ENCODE measurements around the gene PRSS33. TPM values are rescaled to one million over a fixed set of nuclear protein-coding genes. Genes with fewer than 3 reads are reported as not detected.

PRSS33 gene
- total and polyA plus RNA-seq, 9 of the 15 experiments (the other 6 are each of a cell fraction or from before 2014, with no cell fraction given), result not detected

- TF ChIP-seq ZNF695 (CRISPR knock-in tag; IDR thresholded peaks at IDR 0.05) (no peak), NR4A1 (CRISPR knock-in tag; IDR thresholded peaks at IDR 0.05) (peak; percentile 72; the same call in 1 of the 2 replicates), NR4A1 (tag; IDR thresholded peaks at IDR 0.05) (peak; percentile 38; the same call in 1 of the 2 replicates), ETV6 (IDR thresholded peaks at IDR 0.05; ENCODE audit: borderline replicate concordance in 1 of 2, low read depth in 2 of 2, low read length in 1 of 2) (no peak), ETV6 (CRISPR knock-in tag; IDR thresholded peaks at IDR 0.05; ENCODE audit: borderline replicate concordance) (0 out of 2 replicates have a peak, but pooled peaks have one; percentile 32), ZSCAN32 (CRISPR knock-in tag; IDR thresholded peaks at IDR 0.05) (no peak), PHTF2 (CRISPR knock-in tag; IDR thresholded peaks at IDR 0.05) (no peak), ZNF354B (CRISPR knock-in tag; IDR thresholded peaks at IDR 0.05) (no peak), GABPA (tag; conservative IDR thresholded peaks at IDR 0.05; ENCODE audit: low read depth) (peak; percentile 24; the same call in 1 of the 2 replicates), MTA3 (IDR thresholded peaks at IDR 0.05; ENCODE audit: borderline replicate concordance) (peak; percentile 21; the same call in 1 of the 2 replicates), CBFA2T3 (IDR thresholded peaks at IDR 0.05) (no peak), ZFP1 (CRISPR knock-in tag; IDR thresholded peaks at IDR 0.05) (no peak), CREB1 (IDR thresholded peaks at IDR 0.05) (no peak), CREB1 (CRISPR knock-in tag; IDR thresholded peaks at IDR 0.05) (peak; percentile 45), E2F6 (IDR thresholded peaks at IDR 0.05; ENCODE audit: borderline replicate concordance in 1 of 2, extremely low read depth in 1 of 2, insufficient read depth in 1 of 2, insufficient read length in 1 of 2, low read depth in 1 of 2, low read length in 1 of 2, poor library complexity in 1 of 2, severe bottlenecking in 1 of 2) (peak in 1 of 2 experiments; percentile 62), FOXO4 (CRISPR knock-in tag; IDR thresholded peaks at IDR 0.05) (no peak), PHF21A (IDR thresholded peaks at IDR 0.05; ENCODE audit: borderline replicate concordance, low read depth) (no peak), HLTF (IDR thresholded peaks at IDR 0.05) (no peak), GATA2 (CRISPR knock-in tag; IDR thresholded peaks at IDR 0.05) (no peak), POLR2AphosphoS5 (IDR thresholded peaks at IDR 0.05; ENCODE audit: control insufficient read depth, insufficient read depth, low read depth, low read length) (peak; percentile 87), ZNF444 (CRISPR knock-in tag; IDR thresholded peaks at IDR 0.05) (no peak), PHF20 (IDR thresholded peaks at IDR 0.05; ENCODE audit: partially characterized antibody) (peak; percentile 87)
- TF ChIP-seq, protein P1, sequence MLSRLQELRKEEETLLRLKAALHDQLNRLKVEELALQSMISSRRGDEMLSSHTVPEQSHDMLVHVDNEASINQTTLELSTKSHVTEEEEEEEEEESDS (CRISPR knock-in tag; IDR thresholded peaks at IDR 0.05), result no peak
- TF ChIP-seq, protein P2, sequence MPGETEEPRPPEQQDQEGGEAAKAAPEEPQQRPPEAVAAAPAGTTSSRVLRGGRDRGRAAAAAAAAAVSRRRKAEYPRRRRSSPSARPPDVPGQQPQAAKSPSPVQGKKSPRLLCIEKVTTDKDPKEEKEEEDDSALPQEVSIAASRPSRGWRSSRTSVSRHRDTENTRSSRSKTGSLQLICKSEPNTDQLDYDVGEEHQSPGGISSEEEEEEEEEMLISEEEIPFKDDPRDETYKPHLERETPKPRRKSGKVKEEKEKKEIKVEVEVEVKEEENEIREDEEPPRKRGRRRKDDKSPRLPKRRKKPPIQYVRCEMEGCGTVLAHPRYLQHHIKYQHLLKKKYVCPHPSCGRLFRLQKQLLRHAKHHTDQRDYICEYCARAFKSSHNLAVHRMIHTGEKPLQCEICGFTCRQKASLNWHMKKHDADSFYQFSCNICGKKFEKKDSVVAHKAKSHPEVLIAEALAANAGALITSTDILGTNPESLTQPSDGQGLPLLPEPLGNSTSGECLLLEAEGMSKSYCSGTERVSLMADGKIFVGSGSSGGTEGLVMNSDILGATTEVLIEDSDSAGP (CRISPR knock-in tag; IDR thresholded peaks at IDR 0.05), result no peak
These were observed 10.0 kb downstream of the PRSS33 start, which contains the start of gene ELOB (continued) for GRCh38 chr16:2777231-2777902.

Data from K562 (cell line).